Measurements from ENCODE around the gene MARF1.

DNA sequence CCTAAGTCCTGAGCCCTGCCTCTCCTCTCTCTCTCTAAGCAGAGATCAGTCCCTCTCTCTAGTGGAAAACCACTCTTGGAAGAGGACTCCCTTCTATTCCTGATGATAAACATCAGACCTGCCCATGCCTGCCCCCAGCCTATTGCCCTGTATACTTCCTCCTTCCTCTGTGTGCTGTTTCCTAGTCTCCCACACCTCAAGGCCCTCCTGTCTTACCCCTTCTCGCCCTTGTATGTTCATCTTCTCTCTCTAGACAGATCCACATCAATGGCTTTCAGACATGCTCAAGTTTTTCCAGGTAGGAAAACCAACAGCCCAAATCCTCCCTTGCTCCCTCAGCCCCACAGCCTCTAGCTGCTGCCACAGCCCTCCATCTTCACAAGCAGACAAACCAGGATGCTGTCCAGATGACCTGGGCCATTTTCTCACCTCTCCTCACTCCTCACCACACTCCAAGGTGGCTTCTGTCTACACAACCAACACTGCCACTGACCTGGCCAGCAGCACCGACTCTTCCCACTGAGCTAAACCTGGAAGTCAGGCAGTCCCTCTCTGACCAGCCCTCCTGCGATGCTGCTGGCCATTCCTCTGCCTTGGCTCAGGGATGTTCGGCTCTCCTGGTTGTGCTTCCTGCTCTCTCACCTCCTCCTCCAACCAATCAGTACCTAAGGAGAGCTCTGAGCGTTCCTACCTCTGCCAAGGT is 36.3 kb downstream of the MARF1 start:
- TF ChIP-seq, protein P1, sequence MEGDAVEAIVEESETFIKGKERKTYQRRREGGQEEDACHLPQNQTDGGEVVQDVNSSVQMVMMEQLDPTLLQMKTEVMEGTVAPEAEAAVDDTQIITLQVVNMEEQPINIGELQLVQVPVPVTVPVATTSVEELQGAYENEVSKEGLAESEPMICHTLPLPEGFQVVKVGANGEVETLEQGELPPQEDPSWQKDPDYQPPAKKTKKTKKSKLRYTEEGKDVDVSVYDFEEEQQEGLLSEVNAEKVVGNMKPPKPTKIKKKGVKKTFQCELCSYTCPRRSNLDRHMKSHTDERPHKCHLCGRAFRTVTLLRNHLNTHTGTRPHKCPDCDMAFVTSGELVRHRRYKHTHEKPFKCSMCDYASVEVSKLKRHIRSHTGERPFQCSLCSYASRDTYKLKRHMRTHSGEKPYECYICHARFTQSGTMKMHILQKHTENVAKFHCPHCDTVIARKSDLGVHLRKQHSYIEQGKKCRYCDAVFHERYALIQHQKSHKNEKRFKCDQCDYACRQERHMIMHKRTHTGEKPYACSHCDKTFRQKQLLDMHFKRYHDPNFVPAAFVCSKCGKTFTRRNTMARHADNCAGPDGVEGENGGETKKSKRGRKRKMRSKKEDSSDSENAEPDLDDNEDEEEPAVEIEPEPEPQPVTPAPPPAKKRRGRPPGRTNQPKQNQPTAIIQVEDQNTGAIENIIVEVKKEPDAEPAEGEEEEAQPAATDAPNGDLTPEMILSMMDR (IDR thresholded peaks at IDR 0.05; ENCODE audit: low read depth, low read length): no peak
- TF ChIP-seq, protein P2, sequence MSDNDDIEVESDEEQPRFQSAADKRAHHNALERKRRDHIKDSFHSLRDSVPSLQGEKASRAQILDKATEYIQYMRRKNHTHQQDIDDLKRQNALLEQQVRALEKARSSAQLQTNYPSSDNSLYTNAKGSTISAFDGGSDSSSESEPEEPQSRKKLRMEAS (IDR thresholded peaks at IDR 0.05; ENCODE audit: low read depth, low read length): no peak
